ENCODE data around the gene SLC2A4.
A peak's percentile ranks its signal among the peaks of the same experiment; 100 is the strongest.
"Not testable (repeated sequence)": the region's sequence is repeated elsewhere in the genome, so short reads cannot be mapped to it uniquely, and the experiment has no call there.

Gene SLC2A4

DNA sequence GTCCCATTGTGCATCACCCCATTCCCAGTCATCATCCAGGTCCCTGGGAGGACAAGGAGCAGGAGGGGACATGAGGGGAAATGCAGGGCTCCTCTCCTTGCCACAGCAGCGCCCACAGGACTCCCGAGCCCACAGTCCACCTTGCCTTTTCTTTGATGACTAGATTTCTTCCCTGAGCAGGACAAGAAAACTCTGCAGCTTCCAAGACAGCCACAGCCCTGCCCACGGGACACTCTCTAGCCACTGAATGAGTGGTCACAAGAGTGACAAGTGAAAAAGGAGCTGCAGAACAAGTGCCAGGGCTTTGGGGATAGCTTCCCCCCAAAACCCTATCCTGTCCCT lies 42.9 kb downstream of the SLC2A4 start:
- no peak for DNase-seq (ENCODE audit: low spot score)

DNA sequence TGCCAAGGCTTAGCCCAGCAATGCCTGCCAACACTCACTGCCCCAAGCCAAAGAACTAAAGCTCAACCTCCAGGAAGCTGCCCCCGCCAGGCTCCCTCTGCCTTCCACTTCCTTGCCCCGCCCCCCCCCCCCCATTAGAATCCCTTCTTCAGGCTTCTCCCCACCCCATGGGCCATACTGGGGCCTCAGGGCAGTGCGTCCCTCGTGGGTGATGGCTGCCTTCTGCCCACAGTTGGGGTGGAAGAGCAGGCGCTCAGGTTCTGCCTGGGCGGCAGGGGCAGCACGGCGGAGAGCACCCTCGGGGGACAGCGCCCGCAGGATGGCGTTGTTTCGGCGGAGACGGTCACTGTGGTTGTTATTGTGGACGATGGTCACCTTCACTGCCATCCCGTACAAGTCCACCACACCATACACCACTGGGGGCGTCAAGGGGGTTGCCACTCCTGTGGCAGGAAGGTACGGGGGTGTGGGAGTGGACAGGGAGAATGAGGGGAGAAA lies 43.6 kb downstream of the SLC2A4 start:
- DNase-seq (ENCODE audit: low spot score), result no peak

DNA sequence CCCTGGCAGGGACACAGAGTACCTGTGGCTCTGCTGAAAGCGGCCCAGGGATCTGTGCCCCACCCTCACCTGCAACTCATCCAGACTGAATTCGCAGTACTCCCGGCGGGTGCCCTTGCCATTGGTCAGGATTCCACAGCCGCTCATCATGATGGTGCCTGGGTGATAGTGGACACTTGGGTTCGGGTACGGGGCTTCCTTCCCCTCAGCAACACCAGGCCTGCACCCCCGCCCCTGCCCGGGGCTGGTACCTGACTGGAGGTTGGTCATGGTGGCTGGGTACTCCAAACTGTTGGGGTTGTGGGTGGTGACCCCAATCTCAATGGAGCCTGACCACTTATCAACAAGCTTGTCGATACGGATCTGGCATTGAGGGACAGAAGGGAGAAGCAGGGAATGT lies 44.7 kb downstream of the SLC2A4 start:
- DNase-seq (ENCODE audit: low spot score), result no peak

DNA sequence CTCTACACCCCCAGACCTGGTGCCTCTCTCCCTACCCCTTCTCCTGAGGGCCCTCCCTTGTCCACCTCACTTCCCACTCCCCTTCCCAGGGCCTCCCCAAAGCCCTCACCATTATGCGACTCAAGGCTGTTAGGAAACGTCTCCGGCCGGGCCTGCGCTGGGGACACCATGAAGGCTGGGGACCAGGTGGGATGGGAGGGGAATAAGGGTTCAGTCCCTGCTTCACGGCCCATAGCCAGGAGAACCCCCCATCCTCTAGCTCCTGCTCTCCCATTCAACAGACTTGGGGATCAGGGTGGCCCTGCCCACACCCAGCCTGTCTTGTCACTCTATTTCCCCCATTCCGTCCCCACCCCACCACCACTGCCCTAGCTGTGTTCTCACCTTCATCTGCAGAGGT lies 45.5 kb downstream of the SLC2A4 start:
- DNase-seq (ENCODE audit: low spot score), result no peak

DNA sequence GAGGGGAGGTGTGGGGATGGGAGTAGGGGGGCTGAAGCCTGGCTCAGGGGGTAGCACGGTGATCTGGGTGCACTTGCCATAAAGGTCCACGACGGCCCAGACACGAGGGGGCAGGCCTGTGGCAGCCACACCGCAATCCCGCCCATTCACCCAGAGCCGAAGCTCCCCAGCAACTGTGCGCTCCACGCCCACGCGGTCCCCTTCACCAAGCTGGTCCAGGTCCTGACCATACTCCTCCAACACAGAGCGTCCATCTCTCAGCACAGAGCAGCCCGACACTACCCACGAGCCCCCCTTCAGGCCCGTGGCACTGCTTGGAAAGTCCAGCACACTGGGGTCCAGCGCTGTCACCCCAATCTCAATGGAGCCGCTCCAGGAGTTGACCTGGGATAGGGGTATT lies 46.0 kb downstream of the SLC2A4 start:
- no peak for DNase-seq (ENCODE audit: low spot score)

DNA sequence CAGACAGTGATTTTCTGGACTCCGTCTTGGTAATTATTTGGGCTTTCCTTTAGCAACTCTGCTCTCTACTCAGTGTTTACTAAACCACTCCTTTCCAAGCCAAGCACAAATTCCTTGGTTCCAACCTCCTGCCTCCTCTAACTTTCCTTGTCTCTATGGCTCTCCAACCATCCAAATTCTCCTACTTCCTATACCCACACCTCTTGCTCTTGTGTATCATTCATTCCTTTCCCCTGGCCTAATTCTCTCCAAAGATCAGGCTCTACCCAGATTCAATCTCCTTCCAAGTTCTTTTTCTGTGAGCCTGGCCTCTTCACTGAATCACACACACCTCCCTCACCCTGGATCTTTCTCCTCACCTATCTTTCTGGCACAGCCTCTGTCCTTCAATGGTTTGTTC lies 46.5 kb downstream of the SLC2A4 start:
- no peak for DNase-seq (ENCODE audit: low spot score)

DNA sequence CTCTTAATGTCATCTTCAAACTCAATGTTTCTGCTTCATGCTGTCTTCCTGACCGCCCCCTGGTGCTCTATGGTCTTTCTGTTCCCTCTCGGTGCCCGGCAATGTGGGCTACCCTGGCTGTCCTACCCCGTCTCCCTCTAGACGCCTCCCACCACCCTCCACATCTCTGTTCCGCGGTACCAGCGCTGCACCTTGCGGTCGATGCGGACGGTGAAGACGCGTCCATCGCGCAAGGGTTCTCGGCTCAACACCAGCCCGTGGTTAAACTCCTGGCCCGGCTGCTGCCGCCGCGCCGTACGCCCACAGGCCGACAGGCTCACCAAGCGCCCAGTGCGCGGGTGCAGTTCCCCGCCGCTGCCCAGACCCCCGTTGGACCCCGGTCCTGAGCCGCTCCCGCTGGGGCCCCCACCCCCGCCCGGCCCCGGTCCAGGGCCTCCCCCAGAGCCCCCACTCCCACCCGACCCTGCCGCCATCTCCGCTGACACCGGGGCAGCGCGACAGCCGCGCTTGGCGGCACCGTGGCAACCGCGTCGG lies 47.4 kb downstream of the SLC2A4 start, which contains the start of gene NEURL4:
NEURL4 (minus strand) TSS at position 496 of the 534 bp plus-strand sequence; CDS start at position 473, 23 bp downstream.
- DNase-seq (ENCODE audit: low spot score), result no peak

DNA sequence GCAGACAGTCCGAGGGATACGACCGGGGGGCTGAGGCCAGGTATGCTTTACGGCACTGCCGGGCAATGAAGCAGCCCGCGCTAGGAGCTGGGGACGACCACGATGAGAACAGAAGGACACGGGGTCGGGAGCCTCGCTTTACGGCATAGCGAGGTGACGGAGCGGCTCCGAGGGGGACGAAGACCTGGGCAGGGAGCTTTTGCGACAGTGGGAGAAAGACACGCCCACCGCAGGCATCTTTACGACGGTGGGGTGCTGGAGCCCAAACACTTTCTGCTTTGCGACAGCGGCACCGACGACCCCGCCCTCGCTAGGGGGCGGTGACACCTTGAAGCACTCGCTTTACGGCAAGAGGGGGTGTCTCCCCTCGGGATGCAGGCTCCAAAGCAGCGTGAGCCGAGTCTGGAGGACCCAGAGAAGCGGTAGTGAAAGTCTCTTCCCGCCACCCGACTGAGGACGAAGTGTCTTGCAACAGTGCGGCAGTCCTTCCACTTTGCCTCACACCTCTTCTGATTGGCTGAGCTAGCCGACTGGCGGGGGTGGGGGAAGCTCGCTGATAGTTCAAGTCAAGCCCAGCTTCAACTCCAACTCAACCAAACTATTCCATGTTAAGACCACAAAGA lies 48.0 kb downstream of the SLC2A4 start:
- peak; percentile 90 for DNase-seq (ENCODE audit: low spot score)

DNA sequence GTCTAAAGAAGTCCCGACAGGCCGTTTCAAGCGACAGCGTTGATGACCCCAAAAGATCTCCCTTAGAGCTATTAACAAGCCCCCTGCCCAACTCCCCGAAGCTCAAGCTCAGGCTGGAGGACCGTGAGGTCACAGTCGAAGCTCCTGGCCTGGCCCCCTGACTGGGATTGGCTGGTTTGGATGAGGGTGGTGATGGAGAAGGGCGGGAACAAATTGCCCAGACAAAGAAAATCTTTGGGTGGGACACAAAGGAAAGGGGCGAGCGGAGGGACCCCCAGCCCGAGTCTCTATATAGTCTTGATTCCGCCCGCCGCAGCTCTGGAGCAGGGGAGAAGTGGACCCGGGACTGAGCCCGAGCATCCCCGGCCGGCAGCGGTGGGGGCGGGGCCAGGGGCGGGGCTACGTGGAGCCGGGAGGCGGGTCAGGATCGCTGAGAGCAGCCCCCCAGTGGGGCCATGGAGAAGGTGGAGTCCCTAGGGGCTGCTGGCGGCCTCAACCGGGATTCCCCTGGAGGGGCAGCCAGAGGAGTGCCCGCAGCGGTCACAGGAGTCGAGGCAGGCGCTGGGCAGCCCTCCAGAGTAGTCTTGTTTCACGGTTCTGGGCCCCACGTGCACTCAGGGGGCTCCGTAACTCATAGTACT lies 48.6 kb downstream of the SLC2A4 start:
- peak; percentile 78 for DNase-seq (ENCODE audit: low spot score)

DNA sequence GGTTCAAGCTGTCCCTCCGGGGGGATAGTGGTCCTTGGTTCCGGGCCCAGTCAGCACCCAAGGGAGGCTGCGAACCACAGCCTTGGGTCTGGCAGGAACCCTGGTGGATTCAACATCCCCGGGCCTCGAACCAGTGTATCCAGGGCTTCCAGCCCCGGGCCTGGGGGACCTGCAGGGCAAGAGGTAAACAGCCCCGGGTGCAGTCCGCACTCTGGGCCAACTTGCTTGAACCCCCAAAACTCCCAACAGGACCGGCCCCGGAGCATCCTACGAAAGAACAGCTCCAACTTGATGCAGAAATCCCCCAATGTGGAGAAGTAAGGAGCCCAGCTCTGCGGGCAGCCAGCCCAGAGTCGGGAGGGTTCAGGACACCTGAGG lies 49.1 kb downstream of the SLC2A4 start:
- DNase-seq (ENCODE audit: low spot score), result no peak

DNA sequence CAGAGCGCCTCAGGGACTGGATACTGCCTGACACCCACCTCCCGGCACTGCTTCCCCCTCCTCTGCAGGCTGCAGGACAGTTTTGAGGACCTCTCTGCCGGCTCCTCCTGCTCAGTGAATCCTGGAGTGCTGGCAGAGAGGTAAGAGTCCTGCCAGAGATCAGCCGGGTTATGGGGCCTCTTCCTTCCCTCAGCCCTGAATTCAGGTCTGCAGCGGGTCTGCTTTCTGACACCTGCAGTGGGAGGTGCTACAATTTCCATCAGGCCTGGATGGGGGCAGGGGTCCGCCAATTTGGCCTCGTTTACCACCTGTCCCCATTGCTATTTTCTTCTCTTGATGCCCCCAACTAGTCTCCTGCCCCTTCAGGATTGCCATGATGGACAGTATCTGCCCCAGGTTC lies 50.6 kb downstream of the SLC2A4 start:
- no peak for DNase-seq (ENCODE audit: low spot score)

DNA sequence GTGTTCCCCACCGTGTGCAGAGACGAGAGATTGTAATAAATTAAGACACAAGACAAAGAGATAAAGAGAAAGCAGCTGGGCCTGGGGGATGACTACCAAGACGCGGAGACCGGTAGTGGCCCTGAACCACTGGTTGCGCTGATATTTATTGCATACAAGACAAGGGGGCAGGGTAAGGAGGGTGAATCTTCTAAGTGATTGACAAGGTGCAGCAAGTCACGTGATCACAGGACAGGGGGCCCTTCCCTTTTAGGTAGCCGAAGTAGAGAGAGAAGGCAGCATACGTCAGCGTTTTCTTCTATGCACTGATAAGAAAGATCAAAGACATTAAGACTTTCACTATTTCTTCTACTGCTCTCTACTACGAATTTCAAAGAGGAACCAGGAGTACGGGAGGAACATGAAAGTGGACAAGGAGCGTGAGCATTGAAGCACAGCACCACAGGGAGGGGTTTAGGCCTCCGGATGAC lies 51.1 kb downstream of the SLC2A4 start:
- not testable (repeated sequence) for DNase-seq (ENCODE audit: low spot score)

DNA sequence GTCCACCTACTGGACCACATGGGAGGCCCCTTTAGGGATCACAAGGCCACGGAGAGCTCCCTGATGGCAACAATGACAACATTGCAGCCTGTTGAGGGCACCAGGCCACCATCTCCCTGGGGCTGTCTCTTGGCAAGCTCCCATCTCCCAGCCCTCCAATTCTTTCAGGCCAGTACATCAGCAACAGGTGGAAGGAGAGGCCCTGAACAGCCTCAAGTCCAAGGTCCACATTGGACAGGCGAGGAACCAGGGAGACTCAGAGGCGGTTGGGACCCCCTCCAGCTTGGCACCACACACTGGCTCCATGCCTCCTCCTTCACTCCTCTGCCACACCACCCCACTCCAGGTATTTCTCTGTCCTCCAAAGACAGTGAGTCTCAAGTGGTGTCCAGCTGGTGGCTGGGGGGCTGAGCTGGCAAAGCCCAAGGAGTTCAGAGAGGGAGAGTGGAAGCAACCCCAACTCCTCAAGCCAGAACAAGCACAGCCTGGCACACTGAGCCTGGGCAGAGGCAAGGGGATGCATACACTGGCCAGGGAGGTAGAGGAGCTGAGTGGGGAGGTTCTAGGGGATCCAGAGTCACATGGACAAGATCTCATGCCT lies 53.5 kb downstream of the SLC2A4 start:
- no peak for DNase-seq (ENCODE audit: low spot score)

DNA sequence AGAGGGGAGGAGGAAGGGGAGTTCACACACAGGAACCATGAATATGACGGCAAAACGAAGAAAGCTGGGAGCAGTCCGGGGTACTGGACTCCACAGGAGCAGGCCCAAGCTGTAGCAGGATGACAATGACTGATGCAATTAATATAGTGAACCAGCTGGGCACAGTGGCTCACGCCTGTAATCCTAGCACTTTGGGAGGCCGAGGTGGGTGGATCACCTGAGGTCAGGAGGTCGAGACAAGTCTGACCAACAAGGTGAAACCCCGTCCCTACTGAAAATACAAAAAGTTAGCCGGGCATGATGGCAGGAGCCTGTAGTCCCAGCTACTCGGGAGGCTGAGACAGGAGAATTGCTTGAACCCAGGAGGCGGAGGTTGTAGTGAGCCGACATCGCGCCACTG lies 54.2 kb downstream of the SLC2A4 start:
- not testable (repeated sequence) for DNase-seq (ENCODE audit: low spot score)

DNA sequence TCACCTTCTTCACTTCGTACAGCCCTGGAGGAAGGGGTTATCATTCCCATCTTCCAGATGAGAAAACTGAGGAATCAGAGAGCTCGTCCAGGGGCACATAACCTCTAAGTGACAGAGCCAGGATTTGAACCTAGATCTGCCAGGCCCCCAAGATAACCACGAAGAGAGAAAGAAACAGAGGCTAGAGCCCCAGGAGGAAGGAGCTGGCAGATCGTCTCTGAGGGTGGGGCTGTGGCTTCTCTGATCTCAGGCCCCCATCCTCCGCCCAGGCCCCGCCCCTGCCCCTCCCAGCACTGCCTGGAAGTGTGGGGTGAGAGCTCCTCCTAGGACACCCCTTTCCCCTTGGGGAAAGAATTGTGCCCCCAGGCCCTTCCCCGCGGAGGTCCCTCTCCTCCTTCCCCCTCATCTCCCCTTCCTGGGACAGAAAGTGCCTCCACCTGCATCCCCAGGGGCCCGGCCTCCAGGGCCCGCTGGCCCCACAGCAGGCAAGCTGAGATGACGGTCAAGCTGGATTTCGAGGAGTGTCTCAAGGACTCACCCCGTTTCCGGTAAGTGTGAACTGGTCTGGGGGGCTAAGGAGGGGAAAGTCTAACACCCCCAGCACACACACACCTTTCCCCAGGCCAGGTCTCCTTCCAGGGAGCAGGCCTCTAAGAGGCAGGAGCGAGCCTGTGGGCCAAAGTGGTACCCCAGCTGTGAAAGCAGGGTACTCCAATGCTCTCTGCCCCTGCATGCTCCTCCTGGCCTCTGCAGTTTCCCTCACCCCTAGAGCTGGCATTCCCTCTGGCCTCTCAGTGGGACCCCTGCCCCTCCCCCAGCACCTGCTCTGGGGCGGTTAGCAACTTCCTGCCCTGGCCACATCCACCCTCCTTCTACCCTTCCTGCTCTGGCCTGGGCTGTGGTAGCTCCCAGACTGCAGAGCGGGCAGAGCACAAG lies 55.0 kb downstream of the SLC2A4 start, which contains the start of gene ACAP1:
ACAP1 (plus strand) TSS at position 290 of the 936 bp plus-strand sequence; CDS start at position 496, 206 bp downstream.
- no peak for DNase-seq (ENCODE audit: low spot score)

DNA sequence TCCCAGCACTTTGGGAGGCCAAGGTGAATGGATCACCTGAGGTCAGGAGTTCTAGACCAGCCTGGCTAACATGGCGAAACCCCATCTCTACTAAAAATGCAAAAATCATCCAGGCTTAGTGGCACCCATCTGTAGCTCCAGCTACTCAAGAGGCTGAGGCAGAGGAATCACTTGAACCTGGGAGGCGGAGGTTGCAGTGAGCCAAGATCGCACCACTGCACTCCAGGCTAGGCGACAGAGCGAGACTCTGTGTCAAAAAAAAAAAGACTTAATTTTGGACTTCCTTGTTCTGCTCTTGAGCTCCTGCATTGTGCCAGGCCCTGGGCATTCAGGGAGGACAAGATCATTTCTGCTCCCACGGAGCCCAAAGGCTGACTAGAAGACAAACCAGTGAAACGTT lies 56.1 kb downstream of the SLC2A4 start:
- not testable (repeated sequence) for DNase-seq (ENCODE audit: low spot score)
